Mucosa of descending colon (tissue), 3 donors: ENCODE measurements around the gene KLHL41. TPM values are rescaled to one million over a fixed set of nuclear protein-coding genes. Genes with fewer than 3 reads are reported as not detected.

ENCODE experiments used
- ATAC-seq: fragments of 200-7000 bp; cut with Tn5 transposase; one replicate; pipeline ENCODE4 v1.9.1; 2020; ENCODE audit warnings: mild to moderate bottlenecking, moderate library complexity
- DNase-seq, 3 donors: peaks; one replicate each; pipeline ENCODE4 v3.0.0-alpha.2; 2020
- H3K36me3 ChIP-seq: fragments of 200-600 bp; one replicate; pipeline ENCODE4 v1.8.0; 2021; ENCODE audit warnings: low read depth, mild to moderate bottlenecking
- H3K4me1 ChIP-seq: fragments of 200-600 bp; one replicate; pipeline ENCODE4 v1.8.0; 2021; ENCODE audit warnings: low read depth, mild to moderate bottlenecking
- H3K4me3 ChIP-seq: fragments of 200-600 bp; one replicate; pipeline ENCODE4 v1.8.0; 2021; ENCODE audit warnings: mild to moderate bottlenecking
- H3K9me3 ChIP-seq: fragments of 200-600 bp; one replicate; pipeline ENCODE4 v1.8.0; 2021; ENCODE audit warnings: mild to moderate bottlenecking
- intact Hi-C, 2 donors: fragments of 100-400 bp; cut with DNase I in 1 of 2; cut with micrococcal nuclease in 1 of 2; formaldehyde crosslinking; loops; one replicate each; pipeline versions ENCODE4 v1.11.0 to v1.11.1; 2022; cut with DNase I, micrococcal nuclease
- total RNA-seq, 3 donors: library from RNA; stranded (reverse); fragmentation: NEBNext Ultra II Directional in 2 of 3; extraction: Animal tissue kit (Norgen Biotek cat#: 25700) in 2 of 3; gene quantifications; one replicate each; pipeline versions ENCODE4 v1.2.1 to v1.2.4, GENCODE V29; 2021 to 2023
- TF ChIP-seq, protein P1 (sequence below): fragments of 200-600 bp; IDR thresholded peaks from one replicate; pipeline ENCODE4 v1.8.0; 2022; ENCODE audit warnings: antibody characterized with exemption, mild to moderate bottlenecking
- donor health status: DM: no; HTN: no; CAD: no; lungs with moderate emphysema.
- donor health status: DM: no; HTN: no; CAD: no.
- donor health status: DM: no; HTN: yes; CAD: no.

The KLHL41 gene
- total RNA-seq, 3 donors from 2014 or later, result 1.1 to 1.5 (median 1.1) TPM

DNA sequence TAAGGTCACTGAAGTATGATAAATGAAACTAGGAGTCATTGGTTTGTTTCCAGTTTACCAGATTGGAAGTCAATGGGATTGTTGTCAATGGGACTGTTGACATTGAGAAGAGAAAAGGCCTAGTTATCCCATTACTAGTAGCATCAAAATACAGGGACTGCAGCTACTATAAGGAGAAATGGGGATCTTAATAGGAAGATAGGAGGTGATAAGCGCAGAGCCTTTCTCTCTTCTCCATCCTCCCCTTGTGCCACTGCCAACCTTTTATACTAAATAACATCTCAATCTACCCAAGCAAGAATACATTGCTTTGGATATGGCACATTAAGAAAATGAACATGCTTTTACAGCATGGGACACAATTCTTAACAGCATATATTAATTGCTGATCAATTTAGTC is 40.7 kb upstream of the KLHL41 start:
- no peaks in the 10 kb centered on the region for H3K4me1 ChIP-seq
- no peak overlapping the region for H3K4me3 ChIP-seq
- H3K9me3 ChIP-seq, result no peaks in the 10 kb centered on the region
- intact Hi-C loops, result no loop called here
- H3K36me3 ChIP-seq, result no peaks in the 10 kb centered on the region
- TF ChIP-seq, protein P1, sequence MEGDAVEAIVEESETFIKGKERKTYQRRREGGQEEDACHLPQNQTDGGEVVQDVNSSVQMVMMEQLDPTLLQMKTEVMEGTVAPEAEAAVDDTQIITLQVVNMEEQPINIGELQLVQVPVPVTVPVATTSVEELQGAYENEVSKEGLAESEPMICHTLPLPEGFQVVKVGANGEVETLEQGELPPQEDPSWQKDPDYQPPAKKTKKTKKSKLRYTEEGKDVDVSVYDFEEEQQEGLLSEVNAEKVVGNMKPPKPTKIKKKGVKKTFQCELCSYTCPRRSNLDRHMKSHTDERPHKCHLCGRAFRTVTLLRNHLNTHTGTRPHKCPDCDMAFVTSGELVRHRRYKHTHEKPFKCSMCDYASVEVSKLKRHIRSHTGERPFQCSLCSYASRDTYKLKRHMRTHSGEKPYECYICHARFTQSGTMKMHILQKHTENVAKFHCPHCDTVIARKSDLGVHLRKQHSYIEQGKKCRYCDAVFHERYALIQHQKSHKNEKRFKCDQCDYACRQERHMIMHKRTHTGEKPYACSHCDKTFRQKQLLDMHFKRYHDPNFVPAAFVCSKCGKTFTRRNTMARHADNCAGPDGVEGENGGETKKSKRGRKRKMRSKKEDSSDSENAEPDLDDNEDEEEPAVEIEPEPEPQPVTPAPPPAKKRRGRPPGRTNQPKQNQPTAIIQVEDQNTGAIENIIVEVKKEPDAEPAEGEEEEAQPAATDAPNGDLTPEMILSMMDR, result no peak
- DNase-seq, result no peak
- no peak for ATAC-seq

DNA sequence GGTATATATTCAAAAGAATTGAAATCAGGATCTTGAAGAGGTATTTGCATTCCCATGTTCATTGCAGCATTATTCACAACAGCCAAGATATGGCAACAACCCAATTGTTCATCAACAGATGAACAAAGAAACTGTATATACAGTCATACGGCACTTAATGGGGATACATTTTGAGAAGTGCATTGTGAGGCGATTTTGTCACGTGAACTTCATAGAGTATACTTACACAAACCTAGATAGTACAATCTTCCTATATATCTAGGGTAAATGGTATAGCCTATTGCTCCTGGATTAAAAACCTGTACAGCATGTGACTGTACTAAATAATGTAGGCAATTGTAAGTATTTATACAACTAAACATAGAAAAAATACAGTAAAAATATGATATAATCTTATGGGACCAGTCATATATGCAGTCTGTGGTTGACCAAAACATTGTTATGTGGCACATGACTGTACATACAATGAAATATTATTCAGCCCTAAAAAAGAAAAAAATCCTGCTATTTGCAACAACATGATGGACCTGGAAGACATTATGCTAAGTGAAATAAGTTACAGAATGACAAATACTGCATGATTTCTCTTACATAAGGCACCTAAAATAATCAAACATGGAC is 39.4 kb upstream of the KLHL41 start:
- H3K4me1 ChIP-seq, result no peaks in the 10 kb centered on the region
- H3K9me3 ChIP-seq, result no peaks in the 10 kb centered on the region
- no peak overlapping the region for H3K4me3 ChIP-seq
- no peak for ATAC-seq
- no peaks in the 10 kb centered on the region for H3K36me3 ChIP-seq
- TF ChIP-seq, protein P1, result no peak
- intact Hi-C loops, result no loop called here
- no peak for DNase-seq

- Histone ChIP-seq H3K4me3 (no peak overlapping the region), H3K9me3 (no peaks in the 10 kb centered on the region), H3K4me1 (no peaks in the 10 kb centered on the region), H3K36me3 (no peaks in the 10 kb centered on the region)
- TF ChIP-seq, protein P1, result no peak
- ATAC-seq, result no peak
- intact Hi-C loops, result no loop called here
- DNase-seq, result no peak
These were observed 37.3 kb upstream of the KLHL41 start for GRCh38 chr2:169472249-169472648.

DNA sequence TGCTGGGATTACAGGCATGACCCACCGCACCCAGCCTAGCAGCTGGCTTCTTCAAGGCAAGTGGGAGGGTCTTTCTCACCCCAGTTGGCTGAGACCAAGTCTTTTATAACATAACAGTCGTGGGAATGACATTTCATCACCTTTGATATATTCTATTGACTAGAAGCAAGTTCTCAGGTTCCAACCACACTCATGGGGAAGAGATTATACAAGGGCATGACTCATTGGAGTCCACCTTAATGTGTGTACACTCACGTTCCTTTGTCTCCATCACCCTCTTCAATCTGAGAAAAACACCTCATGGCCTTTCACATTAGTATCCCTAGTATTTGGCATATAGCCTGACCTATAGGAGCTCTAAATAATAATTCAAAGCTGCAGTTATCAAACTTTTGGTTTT is 33.0 kb upstream of the KLHL41 start:
- intact Hi-C loops, result no loop called here
- Histone ChIP-seq H3K36me3 (no peaks in the 10 kb centered on the region), H3K9me3 (no peaks in the 10 kb centered on the region), H3K4me3 (no peak overlapping the region), H3K4me1 (peaks cover 8% of the 10 kb centered on the region)
- ATAC-seq (no peak), DNase-seq (no peak)
- TF ChIP-seq, protein P1, result no peak

DNA sequence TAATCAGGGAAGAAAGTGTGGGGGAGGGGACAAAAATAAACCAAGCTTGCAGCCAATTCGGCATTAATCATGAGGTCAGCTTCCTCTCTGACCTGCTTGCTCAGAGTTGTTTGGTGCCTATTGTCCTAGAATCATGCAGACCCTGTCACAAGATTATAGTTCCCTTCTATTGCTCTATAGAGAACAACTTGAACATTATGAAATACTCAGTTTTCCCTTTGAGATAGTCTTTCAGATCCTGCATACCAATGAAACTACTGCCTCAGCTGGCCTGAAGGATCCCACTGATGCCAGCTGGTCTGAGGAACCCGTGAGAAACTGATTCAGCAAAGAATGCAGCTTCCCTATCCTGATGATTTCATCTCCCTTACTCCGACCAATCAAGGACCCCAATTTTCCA is 31.2 kb upstream of the KLHL41 start:
- no peaks in the 10 kb centered on the region for H3K36me3 ChIP-seq
- intact Hi-C loops, result no loop called here
- H3K4me3 ChIP-seq, result no peak overlapping the region
- ATAC-seq (no peak), DNase-seq (peak in 1 of 3 donors; percentile 11)
- peaks cover 8% of the 10 kb centered on the region for H3K4me1 ChIP-seq
- TF ChIP-seq, protein P1, result no peak
- H3K9me3 ChIP-seq, result no peaks in the 10 kb centered on the region

DNA sequence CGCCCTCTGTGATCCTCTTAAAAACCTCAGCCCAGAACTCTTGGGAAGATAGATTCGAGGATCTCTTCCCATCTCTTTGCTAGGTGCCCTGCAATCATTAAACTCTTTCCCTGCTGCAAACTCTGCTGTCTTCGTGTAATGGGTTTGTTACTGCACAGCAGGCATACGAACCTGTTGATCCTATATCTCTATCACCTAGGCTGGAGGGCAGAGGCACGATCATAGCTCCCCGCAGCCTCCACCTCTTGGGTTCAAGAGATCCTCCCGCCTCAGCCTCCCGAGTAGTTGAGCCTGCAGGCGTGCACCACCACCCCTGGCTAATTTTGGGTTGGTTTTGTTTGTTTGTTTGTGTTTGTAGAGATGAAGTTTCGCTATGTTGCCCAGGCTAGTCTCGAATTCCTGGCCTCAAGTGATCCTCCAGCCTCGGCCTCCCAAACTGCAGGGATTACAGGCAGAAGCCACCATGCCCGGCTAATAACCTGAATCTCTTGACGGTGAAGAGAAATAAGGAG is 30.7 kb upstream of the KLHL41 start:
- DNase-seq (no peak), ATAC-seq (no peak)
- Histone ChIP-seq H3K4me1 (peaks cover 8% of the 10 kb centered on the region), H3K9me3 (no peaks in the 10 kb centered on the region), H3K4me3 (peak overlapping the region; percentile 29), H3K36me3 (no peaks in the 10 kb centered on the region)
- intact Hi-C loops, result no loop called here
- TF ChIP-seq, protein P1, result no peak
